Mammary epithelial cell (primary cell): Measurements from ENCODE around the gene TAMM41.

ENCODE experiments used
- CTCF ChIP-seq, 2 donors: IDR thresholded peaks in 1 of 2; conservative IDR thresholded peaks in 1 of 2; 2 replicates each; pipeline ENCODE4 v1.5.1; 2011 to 2012; ENCODE audit warnings: inconsistent platforms in 2 of 2, low read length in 2 of 2, mild to moderate bottlenecking in 2 of 2, control low read depth in 1 of 2, low read depth in 1 of 2; ENCODE audit not compliant: insufficient read depth in 1 of 2; ENCODE audit errors: extremely low read depth in 1 of 2
- EZH2 ChIP-seq: IDR thresholded peaks from 2 replicates; pipeline ENCODE4 v1.6.1; 2012; ENCODE audit warnings: low read length, inconsistent platforms, borderline replicate concordance

- TF ChIP-seq EZH2 (no peak), CTCF (conservative IDR thresholded peaks at IDR 0.05 in 1 of 2, IDR thresholded peaks at IDR 0.05 in 1 of 2; ENCODE audit: extremely low read depth in 1 of 2, insufficient read depth in 1 of 2, low read depth in 1 of 2, low read length in 2 of 2) (peak; percentile 70 to 78)
Observed at GRCh38 chr3:11803977-11804892, 42.5 kb downstream of the TAMM41 start.
